Activated CD8-positive, alpha-beta T cell treated with anti-CD3 and anti-CD28 coated beads for 36 hours (primary cell): Measurements from ENCODE around the gene SCP2. TPM values are rescaled to one million over a fixed set of nuclear protein-coding genes. Genes with fewer than 3 reads are reported as not detected.
"Not testable (repeated sequence)": the region's sequence is repeated elsewhere in the genome, so short reads cannot be mapped to it uniquely, and the experiment has no call there.

Experiments
- ATAC-seq: fragments of 200-7000 bp; cut with Tn5 transposase; one replicate; pipeline ENCODE4 v1.10.0; 2021; ENCODE audit warnings: mild to moderate bottlenecking, moderate library complexity
- CTCF ChIA-PET: fragments of 350-600 bp; sonication (Branson Sonifier 250); formaldehyde crosslinking; loops from one replicate; lab custom pipeline; 2021; ENCODE audit warnings: antibody characterized with exemption; lab: Charles Lee
- POLR2A ChIA-PET: fragments of 350-600 bp; sonication (Branson Sonifier 250); formaldehyde crosslinking; loops from one replicate; lab custom pipeline; 2021; ENCODE audit warnings: antibody characterized with exemption; lab: Charles Lee
- DNase-seq: peaks from one replicate; pipeline ENCODE4 v3.0.0-alpha.2; 2020
- H3K27ac Mint-ChIP-seq: one replicate; pipeline ENCODE4 v1.8.0; 2021; ENCODE audit warnings: mild to moderate bottlenecking, mixed read lengths
- H3K27me3 Mint-ChIP-seq: one replicate; pipeline ENCODE4 v1.8.0; 2021; ENCODE audit warnings: mixed read lengths
- H3K36me3 Mint-ChIP-seq: one replicate; pipeline ENCODE4 v1.8.0; 2021; ENCODE audit warnings: low read depth, mixed read lengths
- H3K4me1 Mint-ChIP-seq: one replicate; pipeline ENCODE4 v1.8.0; 2021; ENCODE audit warnings: low read depth, mixed read lengths
- H3K4me3 Mint-ChIP-seq: one replicate; pipeline ENCODE4 v1.8.0; 2021; ENCODE audit warnings: mild to moderate bottlenecking, moderate library complexity, mixed read lengths
- H3K9me3 Mint-ChIP-seq: one replicate; pipeline ENCODE4 v1.8.0; 2021; ENCODE audit warnings: mixed read lengths
- intact Hi-C: fragments of 100-400 bp; cut with micrococcal nuclease; formaldehyde crosslinking; loops from one replicate; pipeline ENCODE4 v1.10.0; 2022
- total RNA-seq, 2 experiments: library from RNA; stranded (reverse); gene quantifications; one replicate each; pipeline ENCODE4 v1.2.3, GENCODE V29; 2021
- TF ChIP-seq, protein P1 (sequence below): fragments of 200-600 bp; IDR thresholded peaks from one replicate; pipeline ENCODE4 v1.8.0; 2022; ENCODE audit warnings: antibody characterized with exemption, mild to moderate bottlenecking

SCP2 gene
- total RNA-seq, 2 experiments from 2014 or later: 60.7 to 66.8 TPM

DNA sequence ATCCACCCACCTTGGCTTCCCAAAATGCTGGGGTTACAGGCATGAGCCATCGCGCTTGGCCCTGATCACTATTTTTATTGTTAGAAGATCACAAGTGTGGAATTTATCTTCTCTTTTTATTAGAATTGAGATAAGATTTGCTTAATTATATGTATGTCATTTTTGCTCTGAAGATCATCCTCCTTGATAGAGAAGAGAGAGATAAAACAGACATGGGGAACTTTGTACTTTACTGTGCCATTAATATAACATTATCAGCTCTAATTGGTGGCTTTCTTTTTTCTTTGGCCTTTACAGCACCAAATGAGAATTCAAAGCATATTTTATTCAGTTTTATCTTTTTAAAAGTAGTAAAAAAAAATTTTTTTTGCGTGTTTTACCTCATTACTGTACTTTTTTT is 46.8 kb downstream of the SCP2 start:
- Mint-ChIP-seq H3K27ac (no peak overlapping the region), H3K36me3 (peaks cover 7% of the 10 kb centered on the region), H3K9me3 (no peaks in the 10 kb centered on the region), H3K4me1 (peaks cover 2% of the 10 kb centered on the region), H3K4me3 (no peak overlapping the region), H3K27me3 (no peaks in the 10 kb centered on the region)
- intact Hi-C loops: no loop called here
- ChIA-PET POLR2A (no interaction called here), CTCF (no interaction called here)
- TF ChIP-seq, protein P1, sequence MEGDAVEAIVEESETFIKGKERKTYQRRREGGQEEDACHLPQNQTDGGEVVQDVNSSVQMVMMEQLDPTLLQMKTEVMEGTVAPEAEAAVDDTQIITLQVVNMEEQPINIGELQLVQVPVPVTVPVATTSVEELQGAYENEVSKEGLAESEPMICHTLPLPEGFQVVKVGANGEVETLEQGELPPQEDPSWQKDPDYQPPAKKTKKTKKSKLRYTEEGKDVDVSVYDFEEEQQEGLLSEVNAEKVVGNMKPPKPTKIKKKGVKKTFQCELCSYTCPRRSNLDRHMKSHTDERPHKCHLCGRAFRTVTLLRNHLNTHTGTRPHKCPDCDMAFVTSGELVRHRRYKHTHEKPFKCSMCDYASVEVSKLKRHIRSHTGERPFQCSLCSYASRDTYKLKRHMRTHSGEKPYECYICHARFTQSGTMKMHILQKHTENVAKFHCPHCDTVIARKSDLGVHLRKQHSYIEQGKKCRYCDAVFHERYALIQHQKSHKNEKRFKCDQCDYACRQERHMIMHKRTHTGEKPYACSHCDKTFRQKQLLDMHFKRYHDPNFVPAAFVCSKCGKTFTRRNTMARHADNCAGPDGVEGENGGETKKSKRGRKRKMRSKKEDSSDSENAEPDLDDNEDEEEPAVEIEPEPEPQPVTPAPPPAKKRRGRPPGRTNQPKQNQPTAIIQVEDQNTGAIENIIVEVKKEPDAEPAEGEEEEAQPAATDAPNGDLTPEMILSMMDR: no peak
- DNase-seq (no peak), ATAC-seq (no peak)

DNA sequence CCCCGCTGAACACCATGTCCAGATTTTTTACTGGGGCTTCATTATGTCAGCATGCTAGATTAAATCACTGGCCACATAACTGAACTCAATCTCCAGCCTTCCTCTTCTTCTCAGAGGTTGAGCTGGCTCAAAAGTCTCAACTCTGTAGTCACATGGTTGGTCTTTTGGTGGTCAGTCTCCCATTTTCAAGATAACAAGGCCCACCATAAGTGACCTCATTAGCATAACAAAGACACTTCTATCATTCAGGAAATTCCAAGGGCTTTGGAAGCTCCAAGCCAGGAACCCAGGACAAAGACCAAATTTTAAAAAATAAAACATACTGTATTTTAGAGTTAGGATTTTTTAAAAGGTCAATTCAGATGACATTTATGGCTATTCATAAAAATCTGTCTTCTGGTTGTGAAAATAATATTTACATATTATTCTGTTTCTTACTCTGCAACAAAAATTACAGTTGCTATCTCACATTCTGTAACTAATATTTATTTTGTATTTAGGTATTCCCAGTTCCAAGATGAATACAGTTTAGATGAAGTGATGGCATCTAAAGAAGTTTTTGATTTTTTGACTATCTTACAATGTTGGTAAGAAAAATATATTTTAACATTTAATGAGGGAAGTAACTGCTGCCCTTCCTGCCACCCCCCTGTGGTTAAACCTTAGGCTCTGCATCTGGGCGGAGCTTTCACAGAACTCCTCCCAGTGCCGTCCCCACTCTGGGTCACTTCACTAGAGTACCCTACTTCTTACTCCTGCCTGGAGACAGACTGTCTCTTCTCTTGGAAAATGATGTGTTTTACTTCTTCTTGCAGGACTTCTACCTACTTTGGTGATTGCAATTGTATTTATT is 49.3 kb downstream of the SCP2 start:
- H3K4me3 Mint-ChIP-seq: no peak overlapping the region
- TF ChIP-seq, protein P1: no peak
- peaks cover 2% of the 10 kb centered on the region for H3K4me1 Mint-ChIP-seq
- ChIA-PET POLR2A (no interaction called here), CTCF (interaction anchor here (1.2 to 1.9 kb wide), 2 partner anchors 14 to 211 kb away, joined by 3 to 6 read pairs; no protein-coding TSS in a partner anchor)
- DNase-seq (no peak), ATAC-seq (no peak)
- H3K36me3 Mint-ChIP-seq: peaks cover 11% of the 10 kb centered on the region
- H3K27me3 Mint-ChIP-seq: no peaks in the 10 kb centered on the region
- intact Hi-C loops: no loop called here
- no peaks in the 10 kb centered on the region for H3K9me3 Mint-ChIP-seq
- no peak overlapping the region for H3K27ac Mint-ChIP-seq

DNA sequence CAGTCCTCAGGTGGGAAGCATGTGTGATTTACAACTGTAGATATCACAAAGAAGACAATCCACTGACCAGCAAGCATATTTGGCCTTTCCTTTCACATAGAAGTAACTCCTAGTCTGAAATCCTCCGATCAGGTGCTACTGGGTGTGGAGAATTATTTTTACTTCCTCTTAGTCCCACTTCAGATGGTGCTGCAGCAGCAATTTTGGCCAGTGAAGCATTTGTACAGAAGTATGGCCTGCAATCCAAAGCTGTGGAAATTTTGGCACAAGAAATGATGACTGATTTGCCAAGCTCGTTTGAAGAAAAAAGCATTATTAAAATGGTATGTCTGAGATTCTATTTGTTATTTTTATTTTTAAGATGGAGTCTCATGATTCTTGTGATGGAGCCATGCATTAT is 51.0 kb downstream of the SCP2 start:
- intact Hi-C loops: no loop called here
- ATAC-seq (no peak), DNase-seq (no peak)
- Mint-ChIP-seq H3K4me1 (peaks cover 2% of the 10 kb centered on the region), H3K27me3 (no peaks in the 10 kb centered on the region), H3K36me3 (peaks cover 19% of the 10 kb centered on the region), H3K9me3 (peaks cover 1% of the 10 kb centered on the region), H3K27ac (no peak overlapping the region), H3K4me3 (no peak overlapping the region)
- ChIA-PET CTCF (no interaction called here), POLR2A (no interaction called here)
- TF ChIP-seq, protein P1: no peak

DNA sequence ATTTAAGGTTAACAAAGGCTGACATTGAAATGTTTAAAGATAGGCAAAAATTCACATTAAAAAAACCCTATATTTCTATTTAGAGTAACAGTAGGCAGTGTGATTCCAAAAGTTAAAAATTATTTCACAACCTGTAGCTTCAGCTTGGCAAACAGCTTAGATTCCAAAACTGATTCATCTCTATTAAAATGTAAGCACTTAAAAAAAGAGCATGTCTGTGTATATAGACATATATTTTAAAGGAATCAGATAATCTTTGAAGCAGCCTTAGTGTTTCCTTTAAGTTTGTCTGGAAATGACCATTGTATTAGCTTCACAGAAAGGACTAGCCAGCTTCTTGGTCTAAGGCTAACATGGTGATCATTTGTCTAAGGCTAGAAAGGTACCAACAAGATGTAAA is 65.7 kb downstream of the SCP2 start:
- DNase-seq, H3K27me3 Mint-ChIP-seq, intact Hi-C loops: not testable (repeated sequence)

DNA sequence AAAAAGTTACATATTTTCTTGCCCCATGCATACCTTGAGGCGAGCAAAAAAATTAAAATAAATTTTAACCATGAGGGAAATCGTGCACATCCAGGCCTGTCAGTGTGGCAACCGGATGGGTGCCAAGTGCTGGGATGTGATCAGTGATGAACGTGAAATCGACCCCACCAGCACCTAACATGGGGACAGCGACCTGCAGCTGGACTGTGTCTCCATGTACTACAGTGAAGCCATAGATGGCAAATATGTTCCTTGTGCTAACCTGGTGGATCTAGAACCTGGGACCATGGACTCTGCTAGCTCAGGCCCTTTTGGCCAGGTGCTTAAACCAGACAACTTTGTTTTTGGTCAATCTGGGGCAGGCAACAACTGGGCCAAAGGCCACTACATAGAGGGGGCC is 67.6 kb downstream of the SCP2 start:
- Mint-ChIP-seq H3K9me3 (no peaks in the 10 kb centered on the region), H3K36me3 (peaks cover 3% of the 10 kb centered on the region), H3K27ac (no peak overlapping the region), H3K27me3 (no peaks in the 10 kb centered on the region), H3K4me3 (no peak overlapping the region), H3K4me1 (no peaks in the 10 kb centered on the region)
- DNase-seq: no peak
- ATAC-seq: no peak
- TF ChIP-seq, protein P1: no peak
- ChIA-PET CTCF (no interaction called here), POLR2A (no interaction called here)
- intact Hi-C loops: no loop called here

More for the DNA sequence above, 65.7 kb downstream of the SCP2 start:
- H3K36me3 Mint-ChIP-seq, H3K27ac Mint-ChIP-seq, H3K4me3 Mint-ChIP-seq, H3K9me3 Mint-ChIP-seq, CTCF ChIA-PET, POLR2A ChIA-PET, H3K4me1 Mint-ChIP-seq, ATAC-seq: not testable (repeated sequence)
